Prostate gland (tissue), 2 donors: ENCODE results near the gene NUFIP2.

Experiments used
- POLR2A ChIP-seq: fragments of 450-650 bp; IDR thresholded peaks from one replicate; pipeline ENCODE4 v1.6.1; 2016; ENCODE audit warnings: antibody characterized with exemption, mild to moderate bottlenecking
- POLR2AphosphoS5 ChIP-seq: sonication (generic); formaldehyde crosslinking; IDR thresholded peaks from one replicate; pipeline ENCODE4 v1.6.1; 2017; ENCODE audit warnings: antibody characterized with exemption
- TF ChIP-seq, protein P1 (sequence below), 4 experiments: fragments of 200-600 bp in 2 of 4; fragments of 450-650 bp in 2 of 4; sonication (generic) in 2 of 4; IDR thresholded peaks; 1 replicate in 3 of 4; 2 replicates in 1 of 4; pipeline ENCODE4 v1.5.1; 2016 to 2019; ENCODE audit warnings: antibody characterized with exemption in 4 of 4, mild to moderate bottlenecking in 2 of 4, moderate library complexity in 2 of 4

GRCh38 chr17:29238133-29238850, 55.7 kb downstream of the NUFIP2 start:
- no peak for TF ChIP-seq POLR2A
- TF ChIP-seq, protein P1, sequence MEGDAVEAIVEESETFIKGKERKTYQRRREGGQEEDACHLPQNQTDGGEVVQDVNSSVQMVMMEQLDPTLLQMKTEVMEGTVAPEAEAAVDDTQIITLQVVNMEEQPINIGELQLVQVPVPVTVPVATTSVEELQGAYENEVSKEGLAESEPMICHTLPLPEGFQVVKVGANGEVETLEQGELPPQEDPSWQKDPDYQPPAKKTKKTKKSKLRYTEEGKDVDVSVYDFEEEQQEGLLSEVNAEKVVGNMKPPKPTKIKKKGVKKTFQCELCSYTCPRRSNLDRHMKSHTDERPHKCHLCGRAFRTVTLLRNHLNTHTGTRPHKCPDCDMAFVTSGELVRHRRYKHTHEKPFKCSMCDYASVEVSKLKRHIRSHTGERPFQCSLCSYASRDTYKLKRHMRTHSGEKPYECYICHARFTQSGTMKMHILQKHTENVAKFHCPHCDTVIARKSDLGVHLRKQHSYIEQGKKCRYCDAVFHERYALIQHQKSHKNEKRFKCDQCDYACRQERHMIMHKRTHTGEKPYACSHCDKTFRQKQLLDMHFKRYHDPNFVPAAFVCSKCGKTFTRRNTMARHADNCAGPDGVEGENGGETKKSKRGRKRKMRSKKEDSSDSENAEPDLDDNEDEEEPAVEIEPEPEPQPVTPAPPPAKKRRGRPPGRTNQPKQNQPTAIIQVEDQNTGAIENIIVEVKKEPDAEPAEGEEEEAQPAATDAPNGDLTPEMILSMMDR (IDR thresholded peaks at IDR 0.05) = no peak
- TF ChIP-seq POLR2AphosphoS5 = no peak
